GM20000 (cell line): ENCODE data around the gene MINDY4B.
"Not testable (repeated sequence)": the region's sequence is repeated elsewhere in the genome, so short reads cannot be mapped to it uniquely, and the experiment has no call there.

ENCODE experiments used
- DNase-seq: peaks from one replicate; pipeline ENCODE4 v3.0.0; 2012; ENCODE audit warnings: low spot score
- CTCF ChIP-seq: IDR thresholded peaks from 2 replicates; pipeline ENCODE4 v1.5.1; 2012; ENCODE audit warnings: mild to moderate bottlenecking, control low read depth; ENCODE audit errors: extremely low read depth, missing control alignments

Gene MINDY4B

DNA sequence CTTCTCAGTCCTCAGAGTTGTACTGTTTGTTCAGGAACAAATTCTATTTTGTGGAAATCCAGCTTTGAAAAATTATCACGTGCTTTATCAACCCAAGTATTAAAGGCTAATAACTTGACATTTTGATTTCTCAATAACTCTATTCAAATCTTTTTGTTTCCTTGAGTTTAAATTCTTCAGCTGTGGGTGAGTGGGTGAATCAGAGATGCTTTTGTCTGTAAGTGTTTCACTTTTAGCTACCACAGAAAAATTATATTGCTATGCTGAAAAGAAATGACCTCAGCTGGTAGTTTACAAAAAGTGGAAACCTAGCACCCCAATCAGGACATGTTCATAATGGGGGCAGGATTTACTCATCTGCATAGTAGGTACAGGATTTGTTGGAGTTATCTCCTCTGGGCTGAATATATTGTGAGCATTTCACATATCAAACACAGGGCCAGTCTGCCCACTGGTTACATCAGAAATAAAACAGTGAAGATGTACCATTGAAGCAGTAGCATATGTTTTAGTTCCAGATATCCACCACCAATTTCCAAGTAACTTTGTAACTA is 30.5 kb downstream of the MINDY4B start:
- no peak for DNase-seq
- no peak for TF ChIP-seq CTCF

DNA sequence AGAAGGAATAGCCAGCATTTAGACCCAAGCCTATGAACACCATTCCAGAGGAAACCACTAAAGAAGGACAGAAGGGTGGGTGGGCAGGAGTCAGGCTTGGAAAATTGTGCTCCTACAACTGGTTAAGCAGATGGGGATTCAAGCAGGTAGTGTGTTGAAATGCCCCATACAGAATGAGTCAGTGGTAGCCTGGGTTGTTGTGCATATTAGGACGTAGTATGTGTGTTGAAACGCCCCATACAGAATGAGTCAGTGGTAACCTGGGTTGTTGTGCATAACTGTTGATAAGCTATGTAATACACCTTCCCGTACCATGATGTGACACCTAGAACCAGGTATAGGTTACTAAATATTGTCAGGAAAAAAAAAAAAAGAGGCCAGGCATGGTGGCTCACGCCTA is 34.0 kb downstream of the MINDY4B start:
- no peak for TF ChIP-seq CTCF
- no peak for DNase-seq

GRCh38 chr3:150870406-150870805 is 34.8 kb downstream of the MINDY4B start:
- DNase-seq = no peak
- TF ChIP-seq CTCF = no peak

DNA sequence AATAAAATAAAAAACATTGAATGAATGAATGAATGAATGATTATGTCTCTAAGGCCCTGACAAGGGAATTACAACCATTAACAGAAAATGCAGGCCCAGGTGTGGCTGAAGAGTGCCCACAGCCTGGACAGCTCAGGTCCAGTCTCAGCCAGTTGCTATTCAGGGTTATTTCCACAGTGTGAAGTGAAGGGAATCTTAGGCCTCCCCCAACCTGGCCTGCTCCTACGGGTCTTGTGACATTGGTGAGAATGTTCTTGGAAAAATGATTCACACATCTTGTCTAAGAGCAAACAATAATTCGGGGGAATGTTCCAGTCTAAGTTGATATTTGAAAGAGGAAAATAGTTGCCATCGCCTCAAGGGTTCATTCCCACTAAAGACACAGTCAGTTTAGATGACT is 37.0 kb downstream of the MINDY4B start:
- DNase-seq = no peak
- TF ChIP-seq CTCF = no peak

DNA sequence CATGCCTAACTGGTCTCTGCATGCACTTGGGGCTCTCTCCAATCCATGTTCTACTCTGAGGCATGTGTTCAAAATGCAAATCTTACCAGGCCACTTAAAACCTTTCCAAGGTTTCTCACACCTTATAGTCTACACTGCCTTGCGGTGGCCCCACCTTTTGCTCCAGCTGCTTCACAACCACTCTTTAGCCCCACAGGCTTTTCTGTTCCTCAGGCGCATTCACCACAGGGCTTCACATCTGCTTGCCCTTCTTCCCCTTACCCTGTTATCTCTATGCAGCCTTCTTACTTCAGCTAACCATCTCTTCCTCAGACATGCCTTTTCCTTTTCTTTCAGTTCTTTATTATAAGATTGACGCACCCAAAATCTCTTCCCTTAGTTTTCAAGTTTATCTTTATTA is 37.8 kb downstream of the MINDY4B start:
- DNase-seq = no peak
- TF ChIP-seq CTCF = no peak

GRCh38 chr3:150863921-150864320 is 41.3 kb downstream of the MINDY4B start:
- not testable (repeated sequence) for DNase-seq

DNA sequence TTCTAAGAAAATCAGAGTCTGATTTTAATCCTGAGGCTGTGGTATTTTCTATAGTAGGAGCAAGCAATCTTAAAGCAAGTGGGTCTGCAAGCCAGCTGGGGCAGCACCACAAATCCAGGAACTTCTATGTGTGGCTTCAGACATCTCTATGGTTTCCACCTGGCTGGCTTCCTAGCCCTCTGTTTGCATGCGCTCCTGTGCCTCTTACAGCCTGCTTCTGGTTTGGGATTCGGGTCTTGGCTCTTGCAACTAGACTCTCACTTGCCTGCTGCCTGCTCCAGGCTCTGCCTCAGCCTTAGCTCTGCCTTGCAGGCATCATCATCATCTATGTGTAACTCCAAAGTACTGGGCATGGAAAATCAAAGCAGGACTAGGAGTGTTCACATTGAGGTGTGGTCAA is 43.4 kb downstream of the MINDY4B start:
- no peak for DNase-seq
- TF ChIP-seq CTCF = no peak

DNA sequence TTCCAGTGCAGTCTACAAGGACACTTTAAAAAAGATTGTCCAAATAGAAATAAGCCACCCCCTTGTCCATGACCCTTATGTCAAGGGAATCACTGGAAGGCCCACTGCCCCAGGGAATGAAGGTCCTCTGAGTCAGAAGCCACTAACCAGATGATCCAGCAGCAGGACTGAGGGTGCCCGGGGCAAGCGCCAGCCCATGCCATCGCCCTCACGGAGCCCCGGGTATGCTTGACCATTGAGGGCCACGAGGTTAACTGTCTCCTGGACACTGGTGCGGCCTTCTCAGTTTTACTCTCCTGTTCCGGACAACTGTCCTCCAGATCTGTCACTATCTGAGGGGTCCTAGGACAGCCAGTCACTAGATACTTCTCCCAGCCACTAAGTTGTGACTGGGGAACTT is 47.3 kb downstream of the MINDY4B start:
- not testable (repeated sequence) for DNase-seq

DNA sequence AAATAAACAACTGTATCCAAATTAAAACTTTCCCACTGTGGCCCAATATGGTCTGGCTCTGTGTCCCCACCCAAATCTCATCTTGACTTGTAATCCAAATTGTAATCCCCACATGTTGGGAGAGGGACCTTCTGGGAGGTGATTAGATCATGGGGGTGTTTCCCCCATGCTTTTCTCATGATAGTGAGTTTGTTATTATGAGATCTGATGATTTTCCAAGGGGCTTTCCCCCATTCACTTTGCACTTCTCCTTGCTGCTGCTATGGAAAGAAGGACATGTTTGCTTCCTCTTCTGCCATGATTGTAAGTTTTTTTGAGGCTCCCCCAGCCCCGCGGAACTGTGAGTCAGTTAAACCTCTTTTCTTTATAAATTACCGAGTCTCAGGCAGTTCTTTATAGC is 55.0 kb downstream of the MINDY4B start:
- TF ChIP-seq CTCF = no peak
- DNase-seq = no peak
